Activated B cell treated with CpG ODN at 0.5 μM for 24 hours (primary cell): ENCODE data around the gene IGHMBP2. TPM values are rescaled to one million over a fixed set of nuclear protein-coding genes. Genes with fewer than 3 reads are reported as not detected.

ENCODE experiments used
- ATAC-seq: fragments of 200-7000 bp; cut with Tn5 transposase; one replicate; pipeline ENCODE4 v1.10.0; 2021; ENCODE audit warnings: low read depth, mild to moderate bottlenecking, moderate library complexity
- CTCF ChIA-PET: fragments of 350-600 bp; sonication (Branson Sonifier 250); formaldehyde crosslinking; loops from one replicate; lab custom pipeline; 2021; ENCODE audit warnings: antibody characterized with exemption; lab: Charles Lee
- POLR2A ChIA-PET: fragments of 350-600 bp; sonication (Branson Sonifier 250); formaldehyde crosslinking; loops from one replicate; lab custom pipeline; 2021; ENCODE audit warnings: antibody characterized with exemption; lab: Charles Lee
- DNase-seq: peaks from one replicate; pipeline ENCODE4 v3.0.0; 2022
- H3K27ac Mint-ChIP-seq: one replicate; pipeline ENCODE4 v1.8.0; 2020; ENCODE audit warnings: mixed read lengths
- H3K27me3 Mint-ChIP-seq: one replicate; pipeline ENCODE4 v1.8.0; 2021; ENCODE audit warnings: mixed read lengths
- H3K36me3 Mint-ChIP-seq: one replicate; pipeline ENCODE4 v1.8.0; 2021; ENCODE audit warnings: low read depth, mixed read lengths
- H3K4me1 Mint-ChIP-seq: one replicate; pipeline ENCODE4 v1.8.0; 2021; ENCODE audit warnings: mixed read lengths
- H3K4me3 Mint-ChIP-seq: one replicate; pipeline ENCODE4 v1.8.0; 2020; ENCODE audit warnings: mild to moderate bottlenecking, mixed read lengths
- H3K9me3 Mint-ChIP-seq: one replicate; pipeline ENCODE4 v1.8.0; 2020; ENCODE audit warnings: mixed read lengths
- intact Hi-C: fragments of 100-400 bp; cut with micrococcal nuclease; formaldehyde crosslinking; loops from one replicate; pipeline ENCODE4 v1.15.1; 2024
- total RNA-seq: library from RNA; stranded (reverse); gene quantifications from 2 replicates; pipeline ENCODE4 v1.2.3, GENCODE V29; 2022
- TF ChIP-seq, protein P1 (sequence below): fragments of 200-600 bp; IDR thresholded peaks from one replicate; pipeline ENCODE4 v1.8.0; 2022; ENCODE audit warnings: antibody characterized with exemption, mild to moderate bottlenecking

The IGHMBP2 gene
- total RNA-seq, 1 donor from 2014 or later = 33.8 TPM

DNA sequence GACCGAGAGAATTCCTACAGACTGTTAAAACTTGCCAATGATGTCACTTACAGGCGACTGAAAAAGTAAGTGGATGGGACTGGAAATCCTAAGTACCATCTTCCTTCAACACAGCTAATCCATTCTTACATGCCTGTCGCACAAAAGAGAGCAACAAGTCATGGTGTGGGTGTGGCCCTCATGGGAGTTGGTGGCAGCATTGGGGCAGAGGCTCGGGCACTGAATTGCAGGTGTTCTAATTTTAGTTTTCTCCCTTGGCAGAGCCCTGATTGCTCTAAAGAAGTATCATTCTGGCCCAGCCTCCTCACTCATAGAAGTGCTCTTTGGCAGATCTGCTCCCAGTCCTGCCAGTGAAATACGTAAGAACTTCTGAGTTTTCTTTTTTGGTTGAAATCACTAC is 4.6 kb downstream of the IGHMBP2 start:
- DNase-seq (no peak), ATAC-seq (no peak)
- H3K9me3 Mint-ChIP-seq = no peaks in the 10 kb centered on the region
- TF ChIP-seq, protein P1, sequence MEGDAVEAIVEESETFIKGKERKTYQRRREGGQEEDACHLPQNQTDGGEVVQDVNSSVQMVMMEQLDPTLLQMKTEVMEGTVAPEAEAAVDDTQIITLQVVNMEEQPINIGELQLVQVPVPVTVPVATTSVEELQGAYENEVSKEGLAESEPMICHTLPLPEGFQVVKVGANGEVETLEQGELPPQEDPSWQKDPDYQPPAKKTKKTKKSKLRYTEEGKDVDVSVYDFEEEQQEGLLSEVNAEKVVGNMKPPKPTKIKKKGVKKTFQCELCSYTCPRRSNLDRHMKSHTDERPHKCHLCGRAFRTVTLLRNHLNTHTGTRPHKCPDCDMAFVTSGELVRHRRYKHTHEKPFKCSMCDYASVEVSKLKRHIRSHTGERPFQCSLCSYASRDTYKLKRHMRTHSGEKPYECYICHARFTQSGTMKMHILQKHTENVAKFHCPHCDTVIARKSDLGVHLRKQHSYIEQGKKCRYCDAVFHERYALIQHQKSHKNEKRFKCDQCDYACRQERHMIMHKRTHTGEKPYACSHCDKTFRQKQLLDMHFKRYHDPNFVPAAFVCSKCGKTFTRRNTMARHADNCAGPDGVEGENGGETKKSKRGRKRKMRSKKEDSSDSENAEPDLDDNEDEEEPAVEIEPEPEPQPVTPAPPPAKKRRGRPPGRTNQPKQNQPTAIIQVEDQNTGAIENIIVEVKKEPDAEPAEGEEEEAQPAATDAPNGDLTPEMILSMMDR = no peak
- ChIA-PET CTCF (no interaction called here), POLR2A (no interaction called here)
- peaks cover 60% of the 10 kb centered on the region for H3K36me3 Mint-ChIP-seq
- intact Hi-C loops = no loop called here
- no peak overlapping the region for H3K4me3 Mint-ChIP-seq
- H3K4me1 Mint-ChIP-seq = peaks cover 25% of the 10 kb centered on the region
- H3K27ac Mint-ChIP-seq = no peak overlapping the region
- H3K27me3 Mint-ChIP-seq = no peaks in the 10 kb centered on the region

- ChIA-PET CTCF (no interaction called here), POLR2A (no interaction called here)
- peaks cover under 1% of the 10 kb centered on the region for H3K4me1 Mint-ChIP-seq
- intact Hi-C loops = no loop called here
- no peak overlapping the region for H3K27ac Mint-ChIP-seq
- no peak for ATAC-seq
- no peaks in the 10 kb centered on the region for H3K27me3 Mint-ChIP-seq
- no peaks in the 10 kb centered on the region for H3K9me3 Mint-ChIP-seq
- peaks cover 69% of the 10 kb centered on the region for H3K36me3 Mint-ChIP-seq
- no peak overlapping the region for H3K4me3 Mint-ChIP-seq
- TF ChIP-seq, protein P1 = no peak
- DNase-seq = no peak
These were observed 7.3 kb downstream of the IGHMBP2 start for GRCh38 chr11:68910965-68911364.

GRCh38 chr11:68911731-68912130 is 8.0 kb downstream of the IGHMBP2 start:
- TF ChIP-seq, protein P1 = no peak
- ATAC-seq = no peak
- Mint-ChIP-seq H3K9me3 (no peaks in the 10 kb centered on the region), H3K4me1 (no peaks in the 10 kb centered on the region), H3K4me3 (no peak overlapping the region), H3K36me3 (peaks cover 75% of the 10 kb centered on the region), H3K27ac (no peak overlapping the region), H3K27me3 (no peaks in the 10 kb centered on the region)
- POLR2A ChIA-PET = no interaction called here
- CTCF ChIA-PET = no interaction called here
- no peak for DNase-seq
- intact Hi-C loops = no loop called here

DNA sequence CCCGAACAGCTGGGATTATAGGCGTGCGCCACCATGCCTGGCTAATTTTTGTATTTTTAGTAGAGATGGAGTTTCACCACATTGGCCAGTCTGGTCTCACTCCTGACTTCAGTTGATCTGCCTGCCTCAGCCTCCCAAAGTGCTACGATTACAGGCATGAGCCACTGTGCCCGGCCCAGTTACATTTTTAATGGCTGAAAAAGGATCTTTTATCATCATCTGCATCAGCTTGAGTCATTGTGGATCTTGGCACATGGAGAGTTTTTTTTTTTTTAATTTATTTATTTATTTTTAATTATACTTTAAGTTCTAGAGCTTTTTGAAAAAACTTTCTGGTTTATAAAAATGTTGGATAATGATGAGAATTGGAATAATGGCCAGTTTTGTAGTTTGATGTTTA is 8.6 kb downstream of the IGHMBP2 start:
- no peak overlapping the region for H3K4me3 Mint-ChIP-seq
- TF ChIP-seq, protein P1 = no peak
- DNase-seq (no peak), ATAC-seq (no peak)
- H3K27ac Mint-ChIP-seq = no peak overlapping the region
- ChIA-PET CTCF (no interaction called here), POLR2A (no interaction called here)
- H3K9me3 Mint-ChIP-seq = no peaks in the 10 kb centered on the region
- no peaks in the 10 kb centered on the region for H3K27me3 Mint-ChIP-seq
- H3K36me3 Mint-ChIP-seq = peaks cover 76% of the 10 kb centered on the region
- intact Hi-C loops = no loop called here
- H3K4me1 Mint-ChIP-seq = no peaks in the 10 kb centered on the region

GRCh38 chr11:68913188-68913587 is 9.5 kb downstream of the IGHMBP2 start:
- CTCF ChIA-PET = no interaction called here
- intact Hi-C loops = no loop called here

More at GRCh38 chr11:68913188-68913587, 9.5 kb downstream of the IGHMBP2 start:
- no peak for DNase-seq
- no peak for ATAC-seq
- Mint-ChIP-seq H3K9me3 (no peaks in the 10 kb centered on the region), H3K4me1 (no peaks in the 10 kb centered on the region), H3K27ac (no peak overlapping the region), H3K4me3 (no peak overlapping the region), H3K27me3 (no peaks in the 10 kb centered on the region), H3K36me3 (peaks cover 79% of the 10 kb centered on the region)
- TF ChIP-seq, protein P1 = no peak
- POLR2A ChIA-PET = no interaction called here
